ENCODE data around the gene MLST8. TPM values are rescaled to one million over a fixed set of nuclear protein-coding genes. Genes with fewer than 3 reads are reported as not detected.

Gene MLST8
- polyA plus RNA-seq, 3 donors = 29.9 to 54.3 (median 30.5) TPM

DNA sequence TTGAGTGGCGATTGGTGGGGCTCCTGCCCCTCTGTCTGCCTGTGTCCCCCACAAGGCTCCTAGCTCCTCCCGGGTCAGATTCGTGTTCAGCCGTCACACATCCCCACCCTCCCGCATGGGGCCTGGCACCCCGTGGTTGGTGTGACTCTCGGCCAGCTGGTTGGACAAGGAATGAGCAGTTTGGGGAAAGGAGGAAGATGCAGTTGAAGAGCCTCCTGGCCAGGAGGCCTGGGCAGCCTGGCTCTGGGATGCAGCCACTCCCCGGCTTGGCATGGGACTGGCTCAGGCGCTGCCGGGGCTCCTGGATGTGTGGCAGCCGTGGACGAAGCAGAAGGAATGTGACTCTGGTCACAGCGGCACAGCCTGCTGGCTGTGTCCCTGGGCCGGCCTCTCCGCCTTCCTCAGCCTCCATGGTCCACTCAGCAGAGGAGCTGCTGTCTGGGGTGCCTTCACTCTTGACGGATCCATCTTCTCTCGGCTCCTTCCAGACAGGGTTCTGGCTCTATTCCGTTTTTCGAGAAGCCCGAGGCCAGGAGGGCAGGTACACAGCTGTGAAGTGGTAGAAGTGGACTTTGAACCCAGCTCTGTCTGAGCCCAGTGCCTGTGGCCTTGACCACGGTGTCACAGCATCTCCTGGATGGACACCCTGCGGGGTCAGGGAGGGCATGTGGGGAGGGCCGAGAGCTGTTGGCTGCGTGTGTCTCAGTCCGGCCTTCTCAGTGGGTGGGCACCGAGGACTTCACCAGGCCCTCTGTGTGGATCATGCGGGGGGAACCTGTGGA is 47.6 kb upstream of the MLST8 start:
- peaks cover 37 to 46% of the 10 kb centered on the region in 2 donors for H3K4me1 ChIP-seq (ENCODE audit: control insufficient read depth in 1 of 2, insufficient read depth in 2 of 2, low read length in 2 of 2)
- 97% methylated on average over 23 of the region's 27 CpGs for WGBS (ENCODE audit: insufficient coverage)
- H3K9ac ChIP-seq (ENCODE audit: insufficient read depth, low read length, poor library complexity, severe bottlenecking) = peak overlapping the region; percentile 8

More for the DNA sequence above, 47.6 kb upstream of the MLST8 start:
- Mint-ChIP-seq H3K4me3 (no peak overlapping the region), H3K36me3 (peaks cover 0 to 2% of the 10 kb centered on the region in 2 donors), H3K27me3 (ENCODE audit: low read depth in 3 of 3) (peaks cover 0 to 2% (median 0%) of the 10 kb centered on the region in 3 donors), H3K27ac (peak overlapping the region in 3 of 7 donors; percentile 30 to 89 (median 74)), H3K9me3 (peaks cover 0 to 3% (median 0%) of the 10 kb centered on the region in 7 donors), H3K4me1 (peaks cover 42% of the 10 kb centered on the region)
- Histone ChIP-seq H2AFZ (ENCODE audit: insufficient read depth, low read depth, low read length, poor library complexity, severe bottlenecking) (no peak overlapping the region), H4K20me1 (ENCODE audit: insufficient read depth, low read length) (peaks cover 89% of the 10 kb centered on the region), H3K4me3 (replicated peaks in 1 of 3; ENCODE audit: low read depth in 2 of 3, low read length in 3 of 3) (no peak overlapping the region), H3K36me3 (replicated peaks in 1 of 2; ENCODE audit: control insufficient read depth in 1 of 2, insufficient read depth in 2 of 2, low read length in 2 of 2) (no peaks in the 10 kb centered on the region), H3K4me2 (replicated peaks; ENCODE audit: extremely low read depth, low read length, poor library complexity, severe bottlenecking) (no peak overlapping the region), H3K9me3 (replicated peaks in 1 of 2; ENCODE audit: control insufficient read depth in 1 of 2, insufficient read depth in 1 of 2, low read length in 2 of 2) (no peaks in the 10 kb centered on the region), H3K79me2 (ENCODE audit: insufficient read depth, low read length) (peaks cover 93% of the 10 kb centered on the region), H3K27ac (ENCODE audit: low read depth in 1 of 2, low read length in 2 of 2) (peak overlapping the region in 1 of 2 donors; percentile 78), H3K27me3 (ENCODE audit: control insufficient read depth in 2 of 2, insufficient read depth in 2 of 2, low read length in 2 of 2) (no peaks in the 10 kb centered on the region)
- intact Hi-C loops (cut with micrococcal nuclease) = loop anchor here (5.0 to 10.0 kb wide), 4 partner anchors 50 to 347 kb away; partner anchors contain the start of genes MLST8 (in 1 of the 2), MSRB1 (in 1 of the 2), NTHL1 (in 1 of the 2) and TSC2 (in 1 of the 2)
- no peak for DNase-seq
- no peak for TF ChIP-seq CTCF (IDR thresholded peaks at IDR 0.05)

Data from CD14-positive monocyte (primary cell).